HG03442 (cell line): ENCODE measurements around the gene AMN1.
"Not testable (repeated sequence)": the region's sequence is repeated elsewhere in the genome, so short reads cannot be mapped to it uniquely, and the experiment has no call there.

Experiments
- ATAC-seq: cut with Tn5 transposase; IDR thresholded peaks from one replicate; pipeline ENCODE4 v1.9.1; 2021; ENCODE audit warnings: mild to moderate bottlenecking, moderate library complexity; ENCODE audit not compliant: unreplicated experiment

The AMN1 gene

GRCh38 chr12:31733549-31734432, 5.0 kb upstream of the AMN1 start:
- ATAC-seq = not testable (repeated sequence)

DNA sequence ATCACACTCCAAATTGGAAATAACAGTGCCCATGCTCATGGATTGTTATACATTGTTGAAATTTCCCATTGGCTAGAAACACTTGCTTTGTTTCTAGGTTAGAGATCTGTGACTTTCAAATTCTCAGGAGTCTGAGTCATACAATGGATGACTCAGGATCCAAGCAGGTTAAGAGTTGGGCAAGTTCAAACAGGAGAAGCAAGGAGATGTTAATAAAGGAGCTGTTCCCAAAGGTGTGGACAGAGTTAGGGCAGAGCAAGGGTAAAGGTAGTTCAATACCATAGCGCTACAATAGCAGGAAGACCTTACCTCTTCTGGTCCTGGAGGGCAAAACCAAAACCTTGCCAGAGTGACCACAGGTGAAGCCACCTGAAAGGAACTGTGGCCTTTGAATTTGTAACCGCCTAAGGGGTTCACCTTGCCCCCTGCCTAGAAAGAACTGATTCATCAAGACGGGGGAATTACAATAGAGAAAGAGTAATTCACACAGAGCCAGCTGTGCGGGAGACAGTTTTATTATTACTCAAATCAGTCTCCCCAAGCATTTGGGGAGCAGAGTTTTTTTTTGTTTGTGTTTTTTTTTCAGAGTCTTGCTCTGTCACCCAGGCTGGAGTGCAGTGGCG, 4.2 kb upstream of the AMN1 start:
- ATAC-seq = no peak

GRCh38 chr12:31731203-31731602, 2.4 kb upstream of the AMN1 start:
- ATAC-seq = not testable (repeated sequence)

DNA sequence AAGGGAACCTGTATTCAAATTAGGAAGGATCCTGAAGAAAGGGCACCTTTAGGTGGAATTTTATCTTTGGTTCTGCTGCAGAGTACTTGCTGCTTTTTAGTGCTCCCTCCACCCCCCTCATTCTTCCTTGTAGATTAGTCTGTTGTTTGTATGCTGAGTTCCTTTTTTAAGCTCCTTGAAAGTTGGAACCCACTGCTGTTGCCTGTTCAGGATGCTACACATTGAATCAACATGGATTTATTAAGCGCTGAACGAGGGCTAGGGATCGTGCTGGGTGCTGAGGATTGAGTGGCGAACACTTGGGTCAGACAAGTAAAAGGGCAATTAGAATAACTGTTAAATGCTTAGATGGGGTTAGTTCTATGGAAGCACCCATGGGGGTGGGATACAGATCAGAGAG, 884 bp upstream of the AMN1 start:
- ATAC-seq = no peak

DNA sequence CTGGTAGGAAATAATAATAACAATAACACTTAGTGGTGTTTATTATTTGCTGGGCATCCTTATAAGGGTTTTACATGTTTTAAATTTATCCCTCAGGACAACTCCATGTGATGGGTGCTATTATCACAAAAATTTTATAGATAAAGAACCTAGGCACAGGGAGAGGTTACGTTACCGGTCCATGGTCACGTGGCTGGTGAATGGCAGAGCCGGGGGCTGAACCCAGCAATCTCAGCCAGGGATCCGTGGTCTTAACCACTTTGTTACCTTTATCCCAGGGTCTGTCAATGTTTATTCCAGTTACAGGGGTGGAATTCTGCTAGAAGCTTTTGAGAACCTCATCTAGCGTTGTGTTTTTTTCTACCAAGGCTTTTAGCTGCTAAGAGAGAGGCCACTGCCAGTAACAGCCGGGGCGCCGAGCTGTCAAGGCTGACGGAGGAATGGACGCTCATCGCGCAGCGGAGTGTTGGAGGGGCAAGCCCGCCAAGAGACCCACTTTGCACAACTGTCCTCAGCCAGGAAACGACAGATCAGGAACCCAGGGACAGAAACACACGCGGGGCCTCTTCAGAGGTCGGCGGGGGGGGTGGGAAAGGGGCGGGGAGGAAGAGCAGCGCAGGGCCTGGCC, 418 bp downstream of the AMN1 start:
- ATAC-seq = no peak

- ATAC-seq = no peak
Measured at GRCh38 chr12:31727192-31727591, 1.6 kb downstream of the AMN1 start.

DNA sequence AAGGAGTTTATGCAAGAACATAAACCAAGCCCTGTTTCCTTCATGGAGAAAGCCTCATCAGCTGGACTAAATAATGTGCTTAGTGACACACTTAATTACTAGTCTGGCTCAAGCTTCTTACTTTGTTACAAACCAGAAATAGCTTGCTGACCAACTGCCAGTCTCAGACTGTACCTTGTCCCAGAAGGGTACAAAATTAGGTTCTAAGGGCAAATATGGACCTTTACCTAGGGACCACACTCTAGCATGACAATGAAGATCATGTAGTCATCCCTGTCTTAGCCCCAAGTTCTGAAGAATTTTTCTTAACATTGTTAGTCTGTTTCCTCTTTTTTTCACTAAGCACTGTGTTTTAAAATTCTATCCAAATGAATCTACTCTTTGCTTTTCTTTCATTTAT, 2.2 kb downstream of the AMN1 start:
- ATAC-seq = no peak

- ATAC-seq = no peak
Measured at GRCh38 chr12:31724557-31724956, 4.3 kb downstream of the AMN1 start.

DNA sequence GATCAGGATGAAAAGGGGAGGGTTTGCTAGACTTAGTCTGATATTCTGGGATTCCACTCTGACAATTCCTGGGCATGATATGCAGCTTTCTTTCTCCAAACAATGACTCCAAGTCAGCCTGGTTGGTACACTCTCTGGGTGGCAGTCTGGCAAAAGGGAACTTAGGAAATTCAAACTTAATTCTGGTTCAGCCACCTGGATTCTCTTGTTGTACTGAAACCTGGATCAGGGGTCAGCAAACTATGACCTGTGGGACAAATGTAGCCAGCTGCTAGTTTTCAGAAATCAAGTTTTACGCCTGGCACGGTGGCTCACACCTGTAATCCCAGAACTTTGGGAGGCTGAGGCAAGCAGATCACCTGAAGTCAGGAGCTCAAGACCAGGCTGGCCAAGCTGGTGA, 6.2 kb downstream of the AMN1 start:
- no peak for ATAC-seq

DNA sequence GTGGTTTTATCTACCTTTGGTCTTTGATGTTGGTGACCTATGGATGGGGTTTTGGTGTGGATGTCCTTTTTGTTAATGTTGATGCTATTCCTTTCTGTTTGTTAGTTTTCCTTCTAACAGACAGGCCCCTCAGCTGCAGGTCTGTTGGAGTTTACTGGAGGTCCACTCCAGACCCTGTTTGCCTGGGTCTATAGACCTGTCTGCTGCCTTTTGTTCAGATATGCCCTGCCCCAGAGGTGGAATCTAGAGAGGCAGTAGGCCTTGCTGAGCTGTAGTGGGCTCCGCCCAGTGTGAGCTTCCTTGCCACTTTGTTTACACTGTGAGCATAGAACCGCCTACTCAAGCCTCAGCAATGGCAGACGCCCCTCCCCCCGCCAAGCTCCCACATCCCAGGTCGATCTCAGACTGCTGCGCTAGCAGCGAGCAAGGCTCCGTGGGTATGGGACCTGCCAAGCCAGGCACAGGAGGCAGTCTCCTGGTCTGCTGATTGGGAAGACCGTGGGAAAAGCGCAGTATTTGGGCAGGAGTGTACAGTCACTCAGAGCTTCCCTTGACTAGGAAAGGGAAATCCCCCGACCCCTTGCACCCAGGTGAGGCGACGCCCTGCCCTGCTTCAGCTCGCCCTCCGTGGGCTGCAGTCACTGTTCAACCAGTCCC, 10.2 kb downstream of the AMN1 start:
- not testable (repeated sequence) for ATAC-seq

DNA sequence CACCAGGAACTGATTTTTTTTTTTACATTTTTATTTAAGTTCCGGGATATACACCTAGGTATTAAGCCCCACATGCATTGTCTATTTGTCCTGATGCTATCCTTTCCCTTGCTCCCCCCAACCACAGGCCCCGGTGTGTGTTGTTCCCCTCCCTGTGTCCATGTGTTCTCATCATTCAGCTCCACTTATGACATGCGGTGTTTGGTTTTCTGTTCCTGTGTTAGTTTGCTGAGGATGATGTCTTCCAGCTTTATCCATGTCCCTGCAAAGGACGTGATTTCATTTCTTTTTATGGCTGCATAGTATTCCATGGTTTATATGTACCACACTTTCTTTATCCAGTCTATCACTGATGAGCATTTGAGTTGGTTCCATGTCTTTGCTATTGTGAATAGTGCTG, 11.8 kb downstream of the AMN1 start:
- not testable (repeated sequence) for ATAC-seq

DNA sequence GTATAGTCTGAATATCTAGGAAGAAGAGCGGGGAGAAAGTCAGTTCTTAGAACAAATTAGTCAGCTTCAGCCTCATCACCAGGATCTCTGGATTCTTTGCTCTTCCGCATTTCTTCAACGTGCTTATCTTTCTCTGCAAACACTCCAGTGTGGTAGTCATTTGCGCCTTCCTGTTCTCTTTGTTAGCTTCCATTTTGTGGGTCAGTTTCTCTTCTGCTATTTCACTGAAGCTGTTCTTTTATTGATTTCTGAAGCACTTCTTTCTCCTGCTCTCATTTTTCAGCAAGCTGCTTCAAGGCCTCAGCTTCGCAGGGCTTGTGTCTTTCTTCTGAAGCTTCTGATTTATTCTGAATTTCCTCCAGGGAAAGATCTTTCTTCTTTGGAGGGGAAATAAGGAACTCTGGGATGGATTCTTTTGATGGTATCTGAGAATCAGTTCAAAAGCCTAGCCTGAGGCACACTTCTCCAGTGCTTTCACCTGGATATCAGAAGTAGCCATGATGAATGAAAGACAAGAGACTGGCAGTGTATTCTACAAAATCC, 13.5 kb downstream of the AMN1 start:
- peak; percentile 65 for ATAC-seq

DNA sequence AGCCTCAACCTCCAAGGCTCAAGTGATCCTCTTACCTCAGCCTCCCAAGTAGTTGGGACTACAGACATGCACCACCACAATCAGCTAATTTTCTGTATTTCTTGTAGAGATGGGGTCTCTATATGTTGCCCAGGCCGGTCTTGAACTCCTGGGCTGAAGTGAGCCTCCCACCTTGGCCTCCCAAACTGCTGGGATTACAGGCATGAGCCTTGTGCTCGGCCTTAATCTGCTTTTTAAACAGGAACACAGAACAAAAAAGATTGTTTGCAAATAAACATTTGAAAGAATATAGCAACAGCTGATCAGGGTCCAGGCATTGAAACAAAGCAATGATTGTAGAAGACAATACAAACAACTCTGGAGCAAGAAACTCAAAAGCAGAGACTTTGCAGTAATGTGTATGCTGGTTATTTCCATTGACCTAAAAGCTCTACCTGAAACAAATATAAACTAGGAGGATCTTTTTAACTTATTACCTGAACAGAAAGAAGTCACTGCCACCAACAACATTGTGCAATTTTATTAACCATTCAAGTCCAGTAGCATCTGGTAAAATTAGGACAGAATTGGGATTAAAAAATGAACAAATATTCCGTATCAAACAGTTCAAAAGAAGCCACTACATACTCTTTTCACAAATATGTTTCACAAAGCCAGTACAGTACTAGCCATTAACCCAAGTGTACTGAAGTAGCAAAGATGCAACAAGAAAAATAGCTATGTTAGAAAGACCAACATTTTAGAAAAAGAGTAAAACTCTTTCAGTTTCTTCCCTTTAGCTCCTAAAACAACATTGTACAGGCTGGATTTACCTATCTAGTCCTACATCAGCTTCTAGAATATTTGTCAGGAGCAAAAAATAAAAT, 14.2 kb downstream of the AMN1 start:
- peak; percentile 13 for ATAC-seq

DNA sequence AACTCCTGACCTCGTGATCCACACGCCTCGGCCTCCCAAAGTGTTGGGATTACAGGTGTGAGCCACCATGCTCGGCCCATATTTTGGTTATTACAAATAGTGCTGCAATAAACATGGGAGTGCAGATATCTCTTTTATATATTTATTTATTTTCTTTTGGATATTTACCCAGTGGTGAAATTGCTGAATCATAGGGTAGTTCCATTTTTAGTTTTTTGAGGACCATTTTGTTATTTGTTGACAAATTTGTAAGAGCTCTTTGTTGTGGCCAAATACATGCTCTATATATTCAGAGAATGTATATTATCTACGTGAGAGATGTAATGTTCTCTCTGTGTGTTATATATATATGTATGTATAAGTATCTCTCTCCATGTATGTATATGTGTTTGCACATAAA, 15.9 kb downstream of the AMN1 start:
- no peak for ATAC-seq

- no peak for ATAC-seq
Measured at GRCh38 chr12:31710021-31710818, 18.6 kb downstream of the AMN1 start.

DNA sequence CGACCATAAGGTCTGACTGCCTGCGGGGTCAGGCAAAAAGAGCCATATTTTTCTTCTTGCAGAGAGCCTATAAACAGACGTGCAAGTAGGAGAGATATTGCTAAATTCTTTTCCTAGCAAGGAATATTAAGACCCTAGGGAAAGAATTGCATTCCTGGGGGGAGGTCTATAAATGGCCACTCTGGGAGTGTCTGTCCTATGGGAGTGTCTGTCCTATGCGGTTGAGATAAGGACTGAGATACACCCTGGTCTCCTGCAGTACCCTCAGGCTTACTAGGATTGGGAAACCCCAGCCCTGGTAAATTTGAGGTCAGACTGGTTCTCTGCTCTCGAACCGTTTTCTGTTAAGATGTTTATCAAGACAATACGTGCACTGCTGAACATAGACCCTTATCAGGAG, 20.7 kb downstream of the AMN1 start:
- not testable (repeated sequence) for ATAC-seq

DNA sequence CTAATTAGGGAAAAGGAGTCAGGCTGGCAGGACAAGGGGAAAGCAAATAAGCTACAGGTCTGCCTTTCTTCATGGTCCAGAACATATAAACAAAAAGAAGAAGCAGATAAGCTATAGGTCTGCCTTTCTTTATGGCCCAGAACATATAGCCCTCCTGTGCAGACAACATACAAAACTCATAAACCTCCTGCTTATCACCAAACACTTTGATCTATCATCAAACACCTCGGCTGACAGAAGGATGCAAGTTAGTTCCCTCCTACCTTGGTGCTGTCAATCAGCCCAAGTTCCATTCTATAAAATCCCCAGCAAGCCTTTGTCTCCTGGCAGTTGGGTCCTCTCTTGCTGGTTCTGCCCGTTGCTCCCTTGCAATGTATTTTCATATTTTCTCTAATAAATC, 23.2 kb downstream of the AMN1 start:
- ATAC-seq = no peak

DNA sequence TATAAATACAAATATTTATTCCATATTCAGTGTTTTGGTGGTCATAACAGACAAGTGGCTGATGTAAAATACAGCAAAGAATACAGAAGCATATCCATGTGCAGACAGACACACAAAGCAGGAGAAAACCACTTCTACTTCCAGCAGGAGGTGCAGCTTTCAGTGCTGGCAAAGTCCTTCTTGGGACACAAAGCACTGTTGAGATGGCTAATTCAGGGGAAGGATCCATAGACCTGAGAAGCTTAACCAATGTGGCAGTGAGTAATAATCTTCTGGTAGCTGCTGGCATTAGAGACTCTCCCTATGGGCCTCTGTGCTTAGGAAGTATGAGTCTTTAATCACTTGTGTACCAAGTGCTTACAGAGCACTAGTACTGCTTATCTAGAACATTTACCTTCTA, 26.8 kb downstream of the AMN1 start:
- no peak for ATAC-seq

DNA sequence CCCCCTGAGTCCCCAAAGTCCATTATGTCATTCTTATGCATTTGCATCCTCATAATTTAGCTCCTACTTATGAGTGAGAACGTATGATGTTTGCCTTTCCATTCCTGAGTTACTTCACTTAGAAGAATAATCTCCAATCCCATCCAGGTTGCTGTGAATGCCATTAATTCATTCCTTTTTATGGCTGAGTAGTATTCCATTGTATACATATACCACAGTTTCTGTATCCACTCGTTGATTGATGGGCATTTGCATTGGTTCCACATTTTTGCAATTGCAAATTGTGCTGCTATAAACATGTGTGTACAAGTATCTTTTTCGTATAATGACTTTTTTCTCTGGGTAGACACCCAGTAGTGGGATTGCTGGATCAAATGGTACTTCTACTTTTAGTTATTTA, 38.9 kb downstream of the AMN1 start:
- not testable (repeated sequence) for ATAC-seq
